Psoas muscle (tissue), 8 donors: ENCODE data around the gene NFU1. TPM values are rescaled to one million over a fixed set of nuclear protein-coding genes. Genes with fewer than 3 reads are reported as not detected.

Experiments used
- ATAC-seq, 4 donors: fragments of 200-7000 bp; cut with Tn5 transposase; one replicate each; pipeline ENCODE4 v1.9.1; 2020; ENCODE audit warnings: moderate library complexity in 3 of 4, mild to moderate bottlenecking in 2 of 4
- DNase-seq, 2 donors: peaks; one replicate each; pipeline ENCODE4 v3.0.0-alpha.2; 2020
- H3K27ac ChIP-seq: fragments of 200-600 bp; one replicate; pipeline ENCODE4 v1.8.0; 2022
- H3K27me3 ChIP-seq, 3 donors: fragments of 200-600 bp in 1 of 3; one replicate each; pipeline versions ENCODE4 v1.6.1 to v1.8.0; 2013 to 2022; ENCODE audit warnings: low read length in 2 of 3, mild to moderate bottlenecking in 2 of 3, moderate library complexity in 1 of 3; ENCODE audit not compliant: insufficient read depth in 3 of 3
- H3K36me3 ChIP-seq, 2 donors: fragments of 200-600 bp in 1 of 2; one replicate each; pipeline versions ENCODE4 v1.6.1 to v1.8.0; 2013 to 2022; ENCODE audit warnings: low read depth in 1 of 2, mild to moderate bottlenecking in 1 of 2, moderate library complexity in 1 of 2; ENCODE audit not compliant: insufficient read depth in 1 of 2
- H3K4me1 ChIP-seq: fragments of 200-600 bp; one replicate; pipeline ENCODE4 v1.8.0; 2022
- H3K4me3 ChIP-seq: fragments of 200-600 bp; one replicate; pipeline ENCODE4 v1.8.0; 2022; ENCODE audit warnings: mild to moderate bottlenecking
- H3K9me3 ChIP-seq: fragments of 200-600 bp; one replicate; pipeline ENCODE4 v1.8.0; 2022
- WGBS, 3 donors: extraction: QIAGEN DNeasy Blood & Tissue Kit; methylation state at CpG; one replicate each; pipeline versions ENCODE4 v1.1.6 to v1.1.7; 2013; 5-methylcytosine and 5-hydroxymethylcytosine counted together
- intact Hi-C, 2 donors: fragments of 100-400 bp; cut with DNase I; formaldehyde crosslinking; loops; one replicate each; pipeline versions ENCODE4 v1.11.0 to v1.14.2; 2022
- polyA plus RNA-seq, 3 donors: library from polyadenylated mRNA; stranded (reverse); fragments of 200-250 nt; gene quantifications; one replicate each; pipeline ENCODE4 v1.2.3, GENCODE V29; 2013
- total RNA-seq, 4 donors: library from RNA; stranded (reverse); fragmentation: NEBNext Ultra II Directional in 2 of 4; extraction: Animal tissue kit (Norgen Biotek cat#: 25700) in 2 of 4; gene quantifications; one replicate each; pipeline versions ENCODE4 v1.2.1 to v1.2.4, GENCODE V29; 2021 to 2023
- TF ChIP-seq, protein P1 (sequence below): fragments of 200-600 bp; IDR thresholded peaks from one replicate; pipeline ENCODE4 v1.8.0; 2022; ENCODE audit warnings: antibody characterized with exemption
- donor health status: healthy with polysubstance abuse.
- donor health status: DM: no; HTN: no; CAD: no; lungs with moderate emphysema.
- donor health status: Bipolar disorder and iron deficiency.
- donor health status: healthy.
- donor health status: DM: yes; HTN: yes; CAD: no.
- donor health status: DM: no; HTN: no; CAD: no.
- donor health status: DM: no; HTN: no; CAD: no.
- donor health status: DM: yes; HTN: yes; CAD: no.

The NFU1 gene
- total and polyA plus RNA-seq, 7 donors: 36.5 to 112 (median 83.4) TPM

GRCh38 chr2:69456154-69456553, 18.9 kb upstream of the NFU1 start:
- Histone ChIP-seq H3K27me3 (no peaks in the 10 kb centered on the region), H3K9me3 (no peaks in the 10 kb centered on the region), H3K4me3 (no peak overlapping the region), H3K4me1 (no peaks in the 10 kb centered on the region), H3K27ac (no peak overlapping the region), H3K36me3 (peaks cover 0 to 3% of the 10 kb centered on the region in 2 donors)
- DNase-seq (no peak), ATAC-seq (no peak)
- TF ChIP-seq, protein P1, sequence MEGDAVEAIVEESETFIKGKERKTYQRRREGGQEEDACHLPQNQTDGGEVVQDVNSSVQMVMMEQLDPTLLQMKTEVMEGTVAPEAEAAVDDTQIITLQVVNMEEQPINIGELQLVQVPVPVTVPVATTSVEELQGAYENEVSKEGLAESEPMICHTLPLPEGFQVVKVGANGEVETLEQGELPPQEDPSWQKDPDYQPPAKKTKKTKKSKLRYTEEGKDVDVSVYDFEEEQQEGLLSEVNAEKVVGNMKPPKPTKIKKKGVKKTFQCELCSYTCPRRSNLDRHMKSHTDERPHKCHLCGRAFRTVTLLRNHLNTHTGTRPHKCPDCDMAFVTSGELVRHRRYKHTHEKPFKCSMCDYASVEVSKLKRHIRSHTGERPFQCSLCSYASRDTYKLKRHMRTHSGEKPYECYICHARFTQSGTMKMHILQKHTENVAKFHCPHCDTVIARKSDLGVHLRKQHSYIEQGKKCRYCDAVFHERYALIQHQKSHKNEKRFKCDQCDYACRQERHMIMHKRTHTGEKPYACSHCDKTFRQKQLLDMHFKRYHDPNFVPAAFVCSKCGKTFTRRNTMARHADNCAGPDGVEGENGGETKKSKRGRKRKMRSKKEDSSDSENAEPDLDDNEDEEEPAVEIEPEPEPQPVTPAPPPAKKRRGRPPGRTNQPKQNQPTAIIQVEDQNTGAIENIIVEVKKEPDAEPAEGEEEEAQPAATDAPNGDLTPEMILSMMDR: no peak
- intact Hi-C loops: no loop called here
- WGBS, 3 donors: 90 to 96% (median 94%) methylated on average over 7 of the region's 7 CpGs

GRCh38 chr2:69454976-69455375, 17.7 kb upstream of the NFU1 start:
- Histone ChIP-seq H3K27ac (no peak overlapping the region), H3K9me3 (no peaks in the 10 kb centered on the region), H3K27me3 (no peaks in the 10 kb centered on the region), H3K36me3 (no peaks in the 10 kb centered on the region), H3K4me1 (no peaks in the 10 kb centered on the region), H3K4me3 (no peak overlapping the region)
- 92 to 100% (median 96%) methylated on average over 2 of the region's 2 CpGs for WGBS, 3 donors
- peak in 1 of 4 donors; percentile 34 for ATAC-seq
- no peak for DNase-seq
- TF ChIP-seq, protein P1: no peak
- intact Hi-C loops: no loop called here

GRCh38 chr2:69453475-69454129, 16.4 kb upstream of the NFU1 start:
- Histone ChIP-seq H3K27me3 (no peaks in the 10 kb centered on the region), H3K27ac (no peak overlapping the region), H3K9me3 (no peaks in the 10 kb centered on the region), H3K36me3 (no peaks in the 10 kb centered on the region), H3K4me1 (no peaks in the 10 kb centered on the region), H3K4me3 (no peak overlapping the region)
- no peak for ATAC-seq
- 42 to 48% (median 43%) methylated on average over 4 of the region's 4 CpGs for WGBS, 3 donors
- TF ChIP-seq, protein P1: no peak
- no peak for DNase-seq
- intact Hi-C loops: no loop called here

- WGBS, 3 donors: 92 to 98% (median 97%) methylated on average over 3 of the region's 3 CpGs
- no peak overlapping the region for H3K27ac ChIP-seq
- H3K36me3 ChIP-seq: no peaks in the 10 kb centered on the region
- no peaks in the 10 kb centered on the region for H3K27me3 ChIP-seq
- no peaks in the 10 kb centered on the region for H3K4me1 ChIP-seq
- no peak for DNase-seq
- no peak for ATAC-seq
- intact Hi-C loops: no loop called here
- no peaks in the 10 kb centered on the region for H3K9me3 ChIP-seq
- no peak overlapping the region for H3K4me3 ChIP-seq
- TF ChIP-seq, protein P1: no peak
These were observed 15.5 kb upstream of the NFU1 start for GRCh38 chr2:69452687-69453086.
